GM10266 (cell line): ENCODE data around the gene GABBR1.
A peak's percentile ranks its signal among the peaks of the same experiment; 100 is the strongest.

Experiments
- DNase-seq: peaks from one replicate; pipeline ENCODE4 v3.0.0; 2012; ENCODE audit errors: extremely low spot score
- CTCF ChIP-seq: IDR thresholded peaks from 2 replicates; pipeline ENCODE4 v1.5.1; 2012; ENCODE audit warnings: mild to moderate bottlenecking, low read depth; ENCODE audit not compliant: control insufficient read depth, insufficient read depth; ENCODE audit errors: missing control alignments

The GABBR1 gene

DNA sequence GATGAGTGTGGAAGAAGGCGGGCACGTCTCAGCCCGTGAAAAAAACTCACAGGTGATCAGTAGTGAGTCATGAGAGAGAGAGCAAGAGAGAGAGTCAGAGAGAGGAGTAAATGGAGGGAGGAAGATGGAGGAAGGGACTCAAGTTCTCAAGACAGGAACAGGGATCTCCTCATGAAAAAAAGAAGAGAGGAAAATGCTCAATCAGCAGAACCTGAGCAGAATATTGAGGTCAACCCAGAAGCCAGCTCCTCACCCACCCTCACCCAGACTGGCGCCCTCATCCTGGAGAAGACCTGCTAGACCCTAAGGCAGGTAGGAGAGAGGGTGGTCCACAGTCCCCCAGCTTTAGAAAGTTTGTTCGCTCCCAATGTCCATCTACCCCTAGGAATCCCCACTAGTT, 78.2 kb downstream of the GABBR1 start:
- TF ChIP-seq CTCF, result no peak
- no peak for DNase-seq

DNA sequence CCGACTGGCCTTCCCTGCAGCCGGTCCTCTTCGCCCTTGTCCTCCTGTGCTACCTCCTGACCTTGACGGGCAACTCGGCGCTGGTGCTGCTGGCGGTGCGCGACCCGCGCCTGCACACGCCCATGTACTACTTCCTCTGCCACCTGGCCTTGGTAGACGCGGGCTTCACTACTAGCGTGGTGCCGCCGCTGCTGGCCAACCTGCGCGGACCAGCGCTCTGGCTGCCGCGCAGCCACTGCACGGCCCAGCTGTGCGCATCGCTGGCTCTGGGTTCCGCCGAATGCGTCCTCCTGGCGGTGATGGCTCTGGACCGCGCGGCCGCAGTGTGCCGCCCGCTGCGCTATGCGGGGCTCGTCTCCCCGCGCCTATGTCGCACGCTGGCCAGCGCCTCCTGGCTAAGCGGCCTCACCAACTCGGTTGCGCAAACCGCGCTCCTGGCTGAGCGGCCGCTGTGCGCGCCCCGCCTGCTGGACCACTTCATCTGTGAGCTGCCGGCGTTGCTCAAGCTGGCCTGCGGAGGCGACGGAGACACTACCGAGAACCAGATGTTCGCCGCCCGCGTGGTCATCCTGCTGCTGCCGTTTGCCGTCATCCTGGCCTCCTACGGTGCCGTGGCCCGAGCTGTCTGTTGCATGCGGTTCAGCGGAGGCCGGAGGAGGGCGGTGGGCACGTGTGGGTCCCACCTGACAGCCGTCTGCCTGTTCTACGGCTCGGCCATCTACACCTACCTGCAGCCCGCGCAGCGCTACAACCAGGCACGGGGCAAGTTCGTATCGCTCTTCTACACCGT, 79.5 kb downstream of the GABBR1 start:
- no peak for TF ChIP-seq CTCF
- DNase-seq, result no peak

- no peak for TF ChIP-seq CTCF
- DNase-seq, result peak; percentile 81
These were observed 80.4 kb downstream of the GABBR1 start for GRCh38 chr6:29552512-29553051.

- no peak for DNase-seq
- no peak for TF ChIP-seq CTCF
These were observed 85.4 kb downstream of the GABBR1 start for GRCh38 chr6:29547573-29547972.

DNA sequence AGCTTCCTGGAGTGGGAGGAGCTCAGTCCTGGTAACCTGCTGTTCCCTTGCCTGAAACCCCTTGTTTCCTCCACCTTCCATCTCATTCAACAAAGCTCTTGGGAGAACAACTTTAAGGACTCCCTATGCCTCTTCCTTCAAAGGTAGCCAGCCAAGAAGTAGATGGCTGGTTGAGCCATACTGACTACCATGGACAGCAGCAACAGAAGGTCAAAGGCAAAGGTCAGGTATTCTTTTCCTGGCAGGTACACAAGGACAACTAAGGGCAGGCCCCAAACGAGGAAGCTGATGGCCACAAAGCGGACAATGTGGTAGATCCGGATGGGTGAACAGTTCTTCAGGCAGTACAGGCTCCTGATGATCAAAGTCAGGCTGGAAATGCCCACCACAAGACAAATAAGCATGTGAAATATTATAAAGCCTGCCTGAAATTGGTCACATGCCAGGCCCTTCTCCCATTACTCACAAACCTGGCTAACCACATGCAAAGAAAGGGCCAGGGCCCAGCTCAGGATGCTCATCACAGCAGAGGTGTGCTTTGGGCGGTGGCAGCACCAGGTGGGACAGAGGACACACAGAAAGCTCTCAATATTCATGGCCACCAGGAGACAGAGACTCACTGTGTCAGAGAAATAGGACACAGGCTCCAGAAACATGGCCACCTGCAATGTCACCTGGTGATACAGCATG, 95.1 kb downstream of the GABBR1 start:
- TF ChIP-seq CTCF, result no peak
- DNase-seq, result no peak

DNA sequence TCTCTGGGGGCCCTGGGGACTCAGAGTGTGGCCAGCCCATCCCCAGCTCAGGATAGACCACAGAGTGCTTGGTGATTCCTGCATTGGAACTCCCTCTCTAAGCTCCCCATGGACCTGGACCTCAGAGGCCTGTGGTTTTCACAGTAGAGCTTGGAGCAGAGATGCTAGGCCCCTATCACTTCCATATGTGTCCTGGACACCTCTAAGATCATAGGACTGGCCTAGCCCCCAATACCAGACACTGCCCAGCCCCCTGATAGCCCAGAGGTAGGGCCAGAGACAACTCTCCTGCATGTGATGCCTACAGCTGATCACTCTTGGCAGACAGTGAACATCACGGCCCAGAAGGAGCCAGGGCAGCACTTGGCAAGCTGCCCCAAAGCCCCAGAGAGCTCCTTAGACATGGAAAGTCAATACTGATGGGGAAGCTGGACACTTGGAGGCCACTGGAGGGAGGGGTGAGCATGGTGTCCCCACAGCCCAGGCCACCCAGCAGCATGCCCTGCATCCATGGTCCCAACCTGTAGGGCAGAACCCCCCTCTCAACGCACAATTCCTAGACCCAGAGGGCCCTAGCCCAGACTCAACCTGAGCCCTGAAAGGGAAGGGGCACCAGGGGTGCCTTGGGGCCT, 100.5 kb downstream of the GABBR1 start:
- TF ChIP-seq CTCF, result no peak

More for the DNA sequence above, 100.5 kb downstream of the GABBR1 start:
- no peak for DNase-seq
